ENCODE results near the gene ERAS.
A peak's percentile ranks its signal among the peaks of the same experiment; 100 is the strongest.

The ERAS gene

GRCh38 chrX:48794911-48795515 is 31.3 kb upstream of the ERAS start:
- POLR2A ChIA-PET = no interaction called here
- DNase-seq (ENCODE audit: extremely low spot score) = no peak
- TF ChIP-seq, protein P1, sequence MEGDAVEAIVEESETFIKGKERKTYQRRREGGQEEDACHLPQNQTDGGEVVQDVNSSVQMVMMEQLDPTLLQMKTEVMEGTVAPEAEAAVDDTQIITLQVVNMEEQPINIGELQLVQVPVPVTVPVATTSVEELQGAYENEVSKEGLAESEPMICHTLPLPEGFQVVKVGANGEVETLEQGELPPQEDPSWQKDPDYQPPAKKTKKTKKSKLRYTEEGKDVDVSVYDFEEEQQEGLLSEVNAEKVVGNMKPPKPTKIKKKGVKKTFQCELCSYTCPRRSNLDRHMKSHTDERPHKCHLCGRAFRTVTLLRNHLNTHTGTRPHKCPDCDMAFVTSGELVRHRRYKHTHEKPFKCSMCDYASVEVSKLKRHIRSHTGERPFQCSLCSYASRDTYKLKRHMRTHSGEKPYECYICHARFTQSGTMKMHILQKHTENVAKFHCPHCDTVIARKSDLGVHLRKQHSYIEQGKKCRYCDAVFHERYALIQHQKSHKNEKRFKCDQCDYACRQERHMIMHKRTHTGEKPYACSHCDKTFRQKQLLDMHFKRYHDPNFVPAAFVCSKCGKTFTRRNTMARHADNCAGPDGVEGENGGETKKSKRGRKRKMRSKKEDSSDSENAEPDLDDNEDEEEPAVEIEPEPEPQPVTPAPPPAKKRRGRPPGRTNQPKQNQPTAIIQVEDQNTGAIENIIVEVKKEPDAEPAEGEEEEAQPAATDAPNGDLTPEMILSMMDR (IDR thresholded peaks at IDR 0.05; ENCODE audit: control extremely low read depth, extremely low read depth, low read depth, missing control alignments) = no peak
- CTCF ChIA-PET = no interaction called here

DNA sequence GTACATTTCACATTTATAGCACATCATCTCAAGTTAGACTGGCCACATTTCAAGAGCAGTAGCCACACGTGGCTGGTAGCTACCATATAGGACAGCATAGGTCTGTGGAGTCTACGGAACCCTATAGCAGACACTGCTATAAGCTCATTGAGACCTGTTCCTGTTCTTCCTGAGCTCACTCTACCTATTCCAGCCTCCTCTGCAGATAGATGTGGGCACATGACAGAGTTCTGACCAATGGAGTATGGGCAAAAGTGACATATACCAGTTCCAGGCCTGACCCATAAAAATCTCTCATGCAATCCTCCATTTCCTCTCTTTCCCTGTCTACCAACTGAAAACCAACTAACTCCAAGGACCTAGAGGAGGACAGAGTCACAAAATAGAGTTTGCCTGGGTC is 28.0 kb upstream of the ERAS start:
- DNase-seq (ENCODE audit: extremely low spot score) = no peak
- ChIA-PET POLR2A (no interaction called here), CTCF (interaction anchor here (0.9 to 1.0 kb wide), 2 partner anchors 23 to 98 kb away, joined by 3 to 4 read pairs; no protein-coding TSS in a partner anchor)
- TF ChIP-seq, protein P1 (IDR thresholded peaks at IDR 0.05; ENCODE audit: control extremely low read depth, extremely low read depth, low read depth, missing control alignments) = no peak

GRCh38 chrX:48800574-48801279 is 25.6 kb upstream of the ERAS start:
- DNase-seq (ENCODE audit: extremely low spot score) = no peak
- POLR2A ChIA-PET = no interaction called here
- TF ChIP-seq, protein P1 (IDR thresholded peaks at IDR 0.05; ENCODE audit: control extremely low read depth, extremely low read depth, low read depth, missing control alignments) = no peak
- CTCF ChIA-PET = no interaction called here

DNA sequence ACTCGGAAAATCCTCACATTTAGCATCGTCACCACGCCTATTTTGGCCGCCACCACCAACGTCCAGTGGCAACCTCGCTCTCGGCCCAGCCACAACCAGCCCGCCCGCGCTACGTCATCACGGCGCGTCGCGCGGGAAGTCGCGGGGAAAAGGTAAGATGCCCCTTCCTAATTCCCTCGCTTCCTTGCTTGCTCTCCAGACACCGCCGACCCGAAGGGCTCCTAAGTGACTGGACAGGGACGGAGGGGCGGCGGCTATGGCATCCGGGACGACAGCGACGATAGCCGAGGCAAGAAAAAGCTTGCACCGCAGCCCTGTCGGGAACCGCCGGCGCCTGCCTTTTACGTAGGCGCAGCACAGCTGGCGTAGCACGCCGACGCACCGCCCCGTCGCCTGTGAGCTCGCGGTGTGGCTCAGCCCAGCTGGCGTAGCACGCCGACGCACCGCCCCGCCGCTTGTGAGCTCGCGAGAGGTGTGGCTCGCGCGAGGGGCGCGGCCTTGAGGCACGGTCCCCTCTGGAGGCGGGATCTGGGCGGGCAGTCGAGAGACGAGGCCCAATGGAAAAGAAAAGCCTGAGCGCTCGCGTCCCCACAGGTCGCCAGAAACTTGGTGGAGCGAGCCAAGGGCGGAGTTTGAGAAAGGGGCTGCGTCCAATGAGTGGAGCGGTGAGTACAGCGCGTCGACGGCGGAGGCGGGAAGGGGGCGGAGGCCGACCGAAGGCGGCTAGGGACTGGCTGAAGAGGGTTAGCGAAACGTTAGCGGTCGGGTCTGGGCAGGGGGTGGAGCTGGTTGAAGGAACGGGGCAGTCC is 24.8 kb upstream of the ERAS start, which contains the start of gene HDAC6:
Gene HDAC6 (plus strand): TSS at position 788 of the 809 bp plus-strand sequence. CDS start 626 bp downstream, outside the sequence.
- CTCF ChIA-PET = no interaction called here
- TF ChIP-seq, protein P1 (IDR thresholded peaks at IDR 0.05; ENCODE audit: control extremely low read depth, extremely low read depth, low read depth, missing control alignments) = no peak
- peak; percentile 90 for DNase-seq (ENCODE audit: extremely low spot score)
- POLR2A ChIA-PET = interaction anchor here (0.6 to 0.7 kb wide), 2 partner anchors 43 to 110 kb away, joined by 3 read pairs; no protein-coding TSS in a partner anchor

DNA sequence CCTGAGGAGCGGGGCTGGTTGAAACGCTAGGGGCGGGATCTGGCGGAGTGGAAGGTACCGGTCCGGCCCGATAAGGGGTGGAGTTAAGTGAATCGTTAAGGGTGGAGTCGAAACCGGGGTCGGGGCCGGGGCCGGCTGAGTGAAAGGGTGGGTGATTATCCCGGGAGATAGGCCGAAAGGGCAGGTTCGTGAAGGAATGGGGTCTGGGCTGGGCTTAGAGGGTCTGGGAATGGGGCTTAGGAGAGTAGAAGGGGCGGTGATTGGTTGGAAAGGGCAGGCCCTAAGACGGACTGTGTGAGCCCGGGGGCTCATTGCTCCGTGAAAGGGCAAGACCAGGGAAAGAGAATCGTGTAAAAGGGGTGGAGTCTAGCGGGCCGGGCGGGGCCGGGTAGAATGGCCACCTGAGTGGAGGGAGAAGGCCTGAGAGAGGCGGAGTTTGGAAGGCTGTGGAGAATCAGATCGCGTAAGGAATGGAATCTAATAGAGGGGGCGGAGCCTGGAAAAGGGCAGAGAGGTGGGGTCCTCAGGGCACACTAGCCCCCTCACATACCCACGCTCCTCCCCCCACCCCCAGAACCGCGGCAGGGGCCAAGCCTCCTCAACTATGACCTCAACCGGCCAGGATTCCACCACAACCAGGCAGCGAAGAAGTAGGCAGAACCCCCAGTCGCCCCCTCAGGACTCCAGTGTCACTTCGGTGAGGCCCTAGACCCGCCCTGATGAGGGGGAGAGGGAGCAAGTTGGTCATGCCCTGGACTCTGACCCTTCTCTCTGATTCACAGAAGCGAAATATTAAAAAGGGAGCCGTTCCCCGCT is 24.0 kb upstream of the ERAS start:
- peak; percentile 71 for DNase-seq (ENCODE audit: extremely low spot score)
- POLR2A ChIA-PET = interaction anchor here (0.6 to 0.7 kb wide), 2 partner anchors 44 to 110 kb away, joined by 3 read pairs; no protein-coding TSS in a partner anchor
- CTCF ChIA-PET = no interaction called here
- TF ChIP-seq, protein P1 (IDR thresholded peaks at IDR 0.05; ENCODE audit: control extremely low read depth, extremely low read depth, low read depth, missing control alignments) = no peak

GRCh38 chrX:48802905-48803200 is 23.5 kb upstream of the ERAS start:
- POLR2A ChIA-PET = no interaction called here
- TF ChIP-seq, protein P1 (IDR thresholded peaks at IDR 0.05; ENCODE audit: control extremely low read depth, extremely low read depth, low read depth, missing control alignments) = no peak
- DNase-seq (ENCODE audit: extremely low spot score) = no peak
- CTCF ChIA-PET = no interaction called here

Data from GM10248 (cell line).